HL-60 (cell line): ENCODE measurements around the gene AP2M1.

Experiments
- GABPA ChIP-seq: IDR thresholded peaks from 2 replicates; pipeline ENCODE4 v1.6.1; 2012; ENCODE audit warnings: low read depth
- POLR2AphosphoS5 ChIP-seq: IDR thresholded peaks from 2 replicates; pipeline ENCODE4 v1.6.1; 2012; ENCODE audit warnings: low read depth
- SPI1 ChIP-seq: IDR thresholded peaks from 2 replicates; pipeline ENCODE4 v1.6.1; 2012; ENCODE audit warnings: low read depth, mild to moderate bottlenecking, borderline replicate concordance
- TF ChIP-seq, protein P1 (sequence below): IDR thresholded peaks from 2 replicates; pipeline ENCODE4 v1.6.1; 2012; ENCODE audit warnings: low read depth; ENCODE audit not compliant: insufficient replicate concordance
- TF ChIP-seq, protein P2 (sequence below): IDR thresholded peaks from one replicate; pipeline ENCODE4 v1.5.1; 2011; ENCODE audit warnings: low read length, control low read depth, inconsistent platforms; ENCODE audit not compliant: insufficient read depth

DNA sequence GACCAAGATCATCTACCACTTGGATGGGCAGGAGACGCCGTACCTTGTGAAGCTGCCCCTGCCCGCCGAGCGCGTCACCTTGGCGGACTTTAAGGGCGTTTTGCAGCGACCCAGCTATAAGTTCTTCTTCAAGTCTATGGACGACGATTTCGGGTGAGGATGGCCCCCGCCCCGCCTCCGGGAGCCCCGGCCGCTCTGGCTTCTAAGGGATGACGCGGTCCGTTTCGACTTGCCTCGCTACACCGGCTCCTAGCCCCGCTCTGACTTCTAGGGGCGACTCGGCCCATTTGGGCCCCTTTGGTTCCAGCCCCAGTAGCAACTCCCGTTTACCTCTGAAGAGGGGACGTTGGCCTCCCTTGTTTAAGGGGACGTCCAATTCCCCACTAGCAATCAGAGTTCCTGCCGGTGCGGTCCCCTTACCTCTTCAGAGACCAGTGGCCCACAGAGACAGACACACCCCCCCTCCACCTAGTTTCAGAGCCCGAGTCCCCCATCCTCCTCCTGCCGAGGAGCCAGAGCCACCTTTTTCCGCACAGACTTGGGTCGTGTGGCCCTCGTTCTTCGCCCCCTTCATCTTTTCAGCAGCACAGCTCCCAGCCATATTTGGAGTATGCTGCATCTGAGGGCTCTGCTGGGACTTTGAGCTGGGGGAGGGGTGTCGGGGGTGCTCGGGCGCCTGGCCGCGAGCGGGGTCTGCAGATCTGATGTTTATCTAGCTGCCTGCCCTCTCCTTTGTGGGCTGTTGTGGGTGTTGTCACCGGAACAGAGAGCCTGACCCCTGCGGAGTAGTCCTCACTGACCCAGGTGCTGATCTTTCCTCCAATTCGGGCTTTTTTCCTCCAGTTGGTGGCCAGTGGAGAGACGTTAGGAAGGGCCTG is 18.8 kb upstream of the AP2M1 start:
- no peak for TF ChIP-seq POLR2AphosphoS5
- TF ChIP-seq, protein P1, sequence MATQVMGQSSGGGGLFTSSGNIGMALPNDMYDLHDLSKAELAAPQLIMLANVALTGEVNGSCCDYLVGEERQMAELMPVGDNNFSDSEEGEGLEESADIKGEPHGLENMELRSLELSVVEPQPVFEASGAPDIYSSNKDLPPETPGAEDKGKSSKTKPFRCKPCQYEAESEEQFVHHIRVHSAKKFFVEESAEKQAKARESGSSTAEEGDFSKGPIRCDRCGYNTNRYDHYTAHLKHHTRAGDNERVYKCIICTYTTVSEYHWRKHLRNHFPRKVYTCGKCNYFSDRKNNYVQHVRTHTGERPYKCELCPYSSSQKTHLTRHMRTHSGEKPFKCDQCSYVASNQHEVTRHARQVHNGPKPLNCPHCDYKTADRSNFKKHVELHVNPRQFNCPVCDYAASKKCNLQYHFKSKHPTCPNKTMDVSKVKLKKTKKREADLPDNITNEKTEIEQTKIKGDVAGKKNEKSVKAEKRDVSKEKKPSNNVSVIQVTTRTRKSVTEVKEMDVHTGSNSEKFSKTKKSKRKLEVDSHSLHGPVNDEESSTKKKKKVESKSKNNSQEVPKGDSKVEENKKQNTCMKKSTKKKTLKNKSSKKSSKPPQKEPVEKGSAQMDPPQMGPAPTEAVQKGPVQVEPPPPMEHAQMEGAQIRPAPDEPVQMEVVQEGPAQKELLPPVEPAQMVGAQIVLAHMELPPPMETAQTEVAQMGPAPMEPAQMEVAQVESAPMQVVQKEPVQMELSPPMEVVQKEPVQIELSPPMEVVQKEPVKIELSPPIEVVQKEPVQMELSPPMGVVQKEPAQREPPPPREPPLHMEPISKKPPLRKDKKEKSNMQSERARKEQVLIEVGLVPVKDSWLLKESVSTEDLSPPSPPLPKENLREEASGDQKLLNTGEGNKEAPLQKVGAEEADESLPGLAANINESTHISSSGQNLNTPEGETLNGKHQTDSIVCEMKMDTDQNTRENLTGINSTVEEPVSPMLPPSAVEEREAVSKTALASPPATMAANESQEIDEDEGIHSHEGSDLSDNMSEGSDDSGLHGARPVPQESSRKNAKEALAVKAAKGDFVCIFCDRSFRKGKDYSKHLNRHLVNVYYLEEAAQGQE: peak; percentile 58
- TF ChIP-seq, protein P2, sequence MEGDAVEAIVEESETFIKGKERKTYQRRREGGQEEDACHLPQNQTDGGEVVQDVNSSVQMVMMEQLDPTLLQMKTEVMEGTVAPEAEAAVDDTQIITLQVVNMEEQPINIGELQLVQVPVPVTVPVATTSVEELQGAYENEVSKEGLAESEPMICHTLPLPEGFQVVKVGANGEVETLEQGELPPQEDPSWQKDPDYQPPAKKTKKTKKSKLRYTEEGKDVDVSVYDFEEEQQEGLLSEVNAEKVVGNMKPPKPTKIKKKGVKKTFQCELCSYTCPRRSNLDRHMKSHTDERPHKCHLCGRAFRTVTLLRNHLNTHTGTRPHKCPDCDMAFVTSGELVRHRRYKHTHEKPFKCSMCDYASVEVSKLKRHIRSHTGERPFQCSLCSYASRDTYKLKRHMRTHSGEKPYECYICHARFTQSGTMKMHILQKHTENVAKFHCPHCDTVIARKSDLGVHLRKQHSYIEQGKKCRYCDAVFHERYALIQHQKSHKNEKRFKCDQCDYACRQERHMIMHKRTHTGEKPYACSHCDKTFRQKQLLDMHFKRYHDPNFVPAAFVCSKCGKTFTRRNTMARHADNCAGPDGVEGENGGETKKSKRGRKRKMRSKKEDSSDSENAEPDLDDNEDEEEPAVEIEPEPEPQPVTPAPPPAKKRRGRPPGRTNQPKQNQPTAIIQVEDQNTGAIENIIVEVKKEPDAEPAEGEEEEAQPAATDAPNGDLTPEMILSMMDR: no peak
- TF ChIP-seq GABPA: no peak
- no peak for TF ChIP-seq SPI1
